Measurements from ENCODE around the gene NALCN.

GRCh38 chr13:101447852-101448251 lies 31.5 kb upstream of the NALCN start:
- no peak for TF ChIP-seq CTCF (IDR thresholded peaks at IDR 0.05)
- TF ChIP-seq POLR2AphosphoS5 (IDR thresholded peaks at IDR 0.05), result no peak
- TF ChIP-seq POLR2A (IDR thresholded peaks at IDR 0.05), result no peak

All from prostate gland (tissue), 2 donors.